Spleen (tissue), 11 donors: ENCODE results near the gene MOK. TPM values are rescaled to one million over a fixed set of nuclear protein-coding genes. Genes with fewer than 3 reads are reported as not detected.

ENCODE experiments used
- DNase-seq: peaks from one replicate; pipeline ENCODE4 v3.0.0-alpha.2; 2020
- H3K27ac ChIP-seq, 8 donors: fragments of 200-600 bp; sonication (generic) in 7 of 8; 1 replicate in 4 of 8; 2 replicates in 4 of 8; pipeline versions ENCODE4 v1.5.0 to v1.8.0; 2016 to 2021; ENCODE audit warnings: inconsistent platforms in 4 of 8, mild to moderate bottlenecking in 4 of 8, moderate library complexity in 1 of 8
- H3K27me3 ChIP-seq, 7 donors: fragments of 200-600 bp; sonication (generic) in 6 of 7; replicated peaks in 1 of 7; 1 replicate in 4 of 7; 2 replicates in 3 of 7; pipeline versions ENCODE4 v1.5.0 to v1.8.0; 2016 to 2021; ENCODE audit warnings: inconsistent platforms in 3 of 7, mild to moderate bottlenecking in 1 of 7
- H3K36me3 ChIP-seq, 6 donors: fragments of 200-600 bp; sonication (generic) in 5 of 6; 1 replicate in 4 of 6; 2 replicates in 2 of 6; pipeline versions ENCODE4 v1.5.0 to v1.8.0; 2016 to 2021; ENCODE audit warnings: inconsistent platforms in 2 of 6
- H3K4me1 ChIP-seq, 6 donors: fragments of 200-600 bp; sonication (generic) in 5 of 6; 1 replicate in 3 of 6; 2 replicates in 3 of 6; pipeline versions ENCODE4 v1.5.0 to v1.8.0; 2016 to 2021; ENCODE audit warnings: inconsistent platforms in 3 of 6
- H3K4me3 ChIP-seq, 8 donors: fragments of 200-600 bp; sonication (generic) in 7 of 8; 1 replicate in 4 of 8; 2 replicates in 4 of 8; pipeline versions ENCODE4 v1.5.0 to v1.8.0; 2016 to 2021; ENCODE audit warnings: inconsistent platforms in 4 of 8, mild to moderate bottlenecking in 4 of 8, moderate library complexity in 2 of 8
- H3K9me3 ChIP-seq, 8 donors: fragments of 200-600 bp; sonication (generic) in 7 of 8; 1 replicate in 4 of 8; 2 replicates in 4 of 8; pipeline versions ENCODE4 v1.5.0 to v1.8.0; 2016 to 2021; ENCODE audit warnings: inconsistent platforms in 4 of 8
- POLR2A ChIP-seq, 3 donors: fragments of 450-650 bp; IDR thresholded peaks; one replicate each; pipeline ENCODE4 v1.5.1; 2017; ENCODE audit warnings: antibody characterized with exemption in 3 of 3, mild to moderate bottlenecking in 1 of 3
- POLR2AphosphoS5 ChIP-seq, 3 donors: sonication (generic); formaldehyde crosslinking; IDR thresholded peaks; one replicate each; pipeline ENCODE4 v1.5.1; 2017; ENCODE audit warnings: antibody characterized with exemption in 3 of 3
- WGBS, 5 donors: extraction: QIAGEN DNeasy Blood & Tissue Kit in 3 of 5; methylation state at CpG; one replicate each; pipeline versions ENCODE4 v1.1.5 to v1.1.7; 2013 to 2018; 5-methylcytosine and 5-hydroxymethylcytosine counted together
- intact Hi-C: fragments of 100-400 bp; cut with DNase I; formaldehyde crosslinking; loops from one replicate; pipeline ENCODE4 v1.15.0; 2023; ENCODE audit warnings: low total_unique reads
- polyA plus RNA-seq, 3 donors: library from polyadenylated mRNA; stranded (reverse); fragments of 200-250 nt; gene quantifications; one replicate each; pipeline ENCODE4 v1.2.1, GENCODE V29; 2013
- total RNA-seq, 7 donors: library from RNA; depleted of rRNA in 3 of 7; stranded (reverse); fragments of >200 nt in 3 of 7; fragmentation: NEBNext Ultra II Directional in 4 of 7; extraction: Animal tissue kit (Norgen Biotek cat#: 25700) in 4 of 7; gene quantifications; one replicate each; pipeline versions ENCODE4 v1.1.0 to v1.2.1, GENCODE V29; 2016 to 2021
- TF ChIP-seq, protein P1 (sequence below), 11 experiments: fragments of 200-600 bp in 7 of 11; fragments of 450-650 bp in 4 of 11; sonication (generic) in 4 of 11; IDR thresholded peaks in 8 of 11; conservative IDR thresholded peaks in 3 of 11; 1 replicate in 7 of 11; 2 replicates in 4 of 11; pipeline versions ENCODE4 v1.4.0 to v1.8.0; 2016 to 2021; ENCODE audit warnings: antibody characterized with exemption in 11 of 11, inconsistent platforms in 4 of 11, mild to moderate bottlenecking in 1 of 11
- donor health status: healthy with polysubstance abuse.
- donor health status: DM: no; HTN: no; CAD: no; lungs with moderate emphysema.
- donor health status: DM: no; HTN: no; CAD: no.
- donor health status: Bipolar disorder and iron deficiency.
- donor health status: healthy.
- donor health status: DM: no; HTN: no; CAD: no.
- donor health status: DM: yes; HTN: yes; CAD: no.

Gene MOK
- total and polyA plus RNA-seq, 10 donors: 4.1 to 12.2 (median 9.9) TPM

DNA sequence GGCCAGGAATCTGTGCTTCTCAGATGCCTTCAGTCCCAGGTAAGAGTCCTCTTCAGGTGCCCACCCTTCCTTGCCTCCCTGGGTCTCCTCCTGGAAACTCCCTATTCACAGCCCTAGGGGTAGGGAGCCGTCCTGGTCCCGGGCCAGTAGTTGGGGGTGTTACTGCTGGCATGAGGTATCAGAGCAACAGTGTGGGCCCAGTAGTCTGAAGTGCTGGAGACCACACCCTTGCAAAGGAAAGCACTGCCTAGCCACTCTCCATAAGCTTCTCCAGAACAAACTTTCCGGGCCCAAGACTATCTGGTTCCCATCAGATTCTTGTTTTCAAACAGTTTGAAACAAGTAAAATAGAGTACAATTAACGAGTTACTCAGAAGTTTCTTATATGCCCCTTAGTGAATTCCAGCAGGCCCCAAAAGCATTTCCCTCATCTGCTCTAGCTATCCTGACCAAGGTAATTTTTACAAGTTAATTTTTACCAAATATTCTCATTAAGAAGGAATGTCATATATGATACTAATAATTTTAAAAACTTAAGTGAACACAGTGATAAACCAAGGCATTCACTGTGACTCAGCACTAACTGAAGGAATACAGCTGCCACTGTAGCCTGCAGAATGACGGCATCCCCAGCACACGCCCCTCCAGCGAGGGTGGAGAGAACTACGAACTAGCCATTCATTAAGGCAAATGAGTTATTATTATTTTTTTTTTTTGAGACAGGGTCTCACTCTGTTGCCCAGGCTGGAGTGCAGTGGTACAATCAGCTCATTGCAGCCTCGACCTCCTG is 49.4 kb downstream of the MOK start:
- DNase-seq: no peak
- TF ChIP-seq POLR2A (IDR thresholded peaks at IDR 0.05): no peak
- no peak for TF ChIP-seq POLR2AphosphoS5 (IDR thresholded peaks at IDR 0.05)
- TF ChIP-seq, protein P1, sequence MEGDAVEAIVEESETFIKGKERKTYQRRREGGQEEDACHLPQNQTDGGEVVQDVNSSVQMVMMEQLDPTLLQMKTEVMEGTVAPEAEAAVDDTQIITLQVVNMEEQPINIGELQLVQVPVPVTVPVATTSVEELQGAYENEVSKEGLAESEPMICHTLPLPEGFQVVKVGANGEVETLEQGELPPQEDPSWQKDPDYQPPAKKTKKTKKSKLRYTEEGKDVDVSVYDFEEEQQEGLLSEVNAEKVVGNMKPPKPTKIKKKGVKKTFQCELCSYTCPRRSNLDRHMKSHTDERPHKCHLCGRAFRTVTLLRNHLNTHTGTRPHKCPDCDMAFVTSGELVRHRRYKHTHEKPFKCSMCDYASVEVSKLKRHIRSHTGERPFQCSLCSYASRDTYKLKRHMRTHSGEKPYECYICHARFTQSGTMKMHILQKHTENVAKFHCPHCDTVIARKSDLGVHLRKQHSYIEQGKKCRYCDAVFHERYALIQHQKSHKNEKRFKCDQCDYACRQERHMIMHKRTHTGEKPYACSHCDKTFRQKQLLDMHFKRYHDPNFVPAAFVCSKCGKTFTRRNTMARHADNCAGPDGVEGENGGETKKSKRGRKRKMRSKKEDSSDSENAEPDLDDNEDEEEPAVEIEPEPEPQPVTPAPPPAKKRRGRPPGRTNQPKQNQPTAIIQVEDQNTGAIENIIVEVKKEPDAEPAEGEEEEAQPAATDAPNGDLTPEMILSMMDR (IDR thresholded peaks at IDR 0.05 in 8 of 11, conservative IDR thresholded peaks at IDR 0.05 in 3 of 11): no peak
- Histone ChIP-seq H3K36me3 (no peaks in the 10 kb centered on the region), H3K4me3 (no peak overlapping the region), H3K27ac (no peak overlapping the region), H3K9me3 (no peaks in the 10 kb centered on the region), H3K27me3 (no peaks in the 10 kb centered on the region), H3K4me1 (no peaks in the 10 kb centered on the region)
- intact Hi-C loops: no loop called here
- 74 to 84% (median 78%) methylated on average over 9 of the region's 9 CpGs for WGBS, 5 donors

DNA sequence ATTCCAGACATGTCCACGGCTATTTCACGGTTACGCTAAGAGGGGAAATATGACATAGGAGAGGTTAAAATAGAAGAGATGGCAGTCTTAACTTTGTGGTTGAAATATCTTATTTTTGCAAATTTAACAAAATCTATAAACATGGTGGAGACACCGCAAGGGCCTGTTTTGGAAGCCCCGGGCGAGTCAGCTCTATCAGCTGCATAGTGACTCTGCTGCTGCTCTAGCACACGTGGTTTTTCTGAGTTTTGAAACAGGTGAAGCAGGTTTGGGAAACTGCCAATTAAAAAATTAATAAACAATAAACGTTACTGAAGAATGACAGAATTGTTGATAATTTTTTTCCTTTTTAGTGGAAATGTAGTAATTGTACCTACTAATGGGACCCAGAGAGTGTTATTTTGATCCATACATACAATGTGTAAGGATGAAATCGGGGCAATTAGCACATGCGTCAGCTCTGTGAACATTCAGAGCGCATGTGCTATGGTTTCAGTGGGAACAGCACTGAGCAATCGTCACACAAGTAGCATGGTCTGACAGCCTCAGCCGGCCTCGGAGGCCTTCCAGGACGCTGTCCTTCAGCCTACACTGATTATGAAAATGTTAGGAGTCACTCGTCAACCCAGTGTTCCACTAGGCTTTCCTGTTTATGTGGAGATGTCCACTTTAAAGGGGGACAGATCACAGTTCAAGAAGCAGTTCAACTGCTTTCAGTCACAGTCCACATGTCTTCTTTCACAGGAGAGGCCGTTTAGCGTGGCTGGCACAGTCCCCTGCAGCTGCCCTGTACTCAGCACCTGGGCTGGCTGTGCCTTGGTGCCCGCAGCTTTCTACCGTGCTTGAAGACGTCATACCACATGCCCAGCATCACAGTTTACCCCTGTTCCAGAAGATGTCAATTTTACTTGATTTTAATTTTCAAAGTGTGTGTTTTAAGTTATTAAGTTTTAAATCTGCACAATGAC is 51.8 kb downstream of the MOK start:
- no peaks in the 10 kb centered on the region for H3K27me3 ChIP-seq
- 90 to 94% (median 91%) methylated on average over 21 of the region's 21 CpGs for WGBS, 5 donors
- H3K27ac ChIP-seq: no peak overlapping the region
- no peak for TF ChIP-seq POLR2A (IDR thresholded peaks at IDR 0.05)
- no peaks in the 10 kb centered on the region for H3K9me3 ChIP-seq
- no peaks in the 10 kb centered on the region for H3K4me1 ChIP-seq
- intact Hi-C loops: no loop called here
- no peak for DNase-seq
- no peak overlapping the region for H3K4me3 ChIP-seq
- no peaks in the 10 kb centered on the region for H3K36me3 ChIP-seq

DNA sequence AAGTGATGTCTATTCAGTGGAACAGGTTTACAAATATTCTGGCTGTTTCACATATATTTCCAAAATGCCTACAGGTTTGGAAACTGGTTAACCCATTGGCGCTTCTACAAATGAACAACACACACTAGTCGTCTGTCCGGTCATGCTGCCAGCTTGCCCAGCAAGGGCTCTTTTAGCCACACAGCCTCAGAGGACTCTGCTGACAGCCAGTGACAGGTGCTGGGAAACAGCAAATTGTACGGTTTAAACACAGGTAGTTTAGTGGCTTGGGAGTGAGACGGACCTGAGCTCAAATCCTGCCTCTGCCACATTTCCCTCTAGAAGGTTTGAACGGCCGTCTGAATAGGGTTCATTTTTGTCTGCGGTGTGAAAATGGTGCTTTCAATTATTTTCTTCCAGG is 53.8 kb downstream of the MOK start:
- Histone ChIP-seq H3K9me3 (no peaks in the 10 kb centered on the region), H3K36me3 (no peaks in the 10 kb centered on the region), H3K4me1 (no peaks in the 10 kb centered on the region), H3K27ac (no peak overlapping the region), H3K4me3 (no peak overlapping the region), H3K27me3 (no peaks in the 10 kb centered on the region)
- 88 to 95% (median 92%) methylated on average over 8 of the region's 8 CpGs for WGBS, 5 donors
- TF ChIP-seq POLR2A (IDR thresholded peaks at IDR 0.05) (no peak), POLR2AphosphoS5 (IDR thresholded peaks at IDR 0.05) (no peak)
- TF ChIP-seq, protein P1 (IDR thresholded peaks at IDR 0.05 in 8 of 11, conservative IDR thresholded peaks at IDR 0.05 in 3 of 11): no peak
- intact Hi-C loops: no loop called here
- no peak for DNase-seq

DNA sequence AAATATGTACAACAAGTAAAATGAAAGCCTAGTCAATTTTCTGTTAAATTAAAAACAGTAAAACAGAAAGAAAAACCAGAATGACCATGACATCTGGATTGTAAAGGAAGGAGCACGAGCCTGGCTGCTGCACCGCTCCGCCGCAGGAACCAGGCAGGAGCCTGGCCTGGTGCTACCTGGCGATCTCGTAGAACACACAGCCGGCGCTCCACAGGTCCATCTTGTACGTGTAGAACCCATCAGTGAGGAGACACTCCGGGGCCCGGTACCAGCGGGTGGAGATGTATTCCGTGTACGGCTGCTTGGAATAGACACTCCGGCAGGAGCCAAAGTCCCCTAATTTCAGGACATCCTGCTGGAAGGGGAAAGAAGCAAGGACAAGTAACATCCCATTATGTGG is 54.3 kb downstream of the MOK start:
- H3K9me3 ChIP-seq: no peaks in the 10 kb centered on the region

DNA sequence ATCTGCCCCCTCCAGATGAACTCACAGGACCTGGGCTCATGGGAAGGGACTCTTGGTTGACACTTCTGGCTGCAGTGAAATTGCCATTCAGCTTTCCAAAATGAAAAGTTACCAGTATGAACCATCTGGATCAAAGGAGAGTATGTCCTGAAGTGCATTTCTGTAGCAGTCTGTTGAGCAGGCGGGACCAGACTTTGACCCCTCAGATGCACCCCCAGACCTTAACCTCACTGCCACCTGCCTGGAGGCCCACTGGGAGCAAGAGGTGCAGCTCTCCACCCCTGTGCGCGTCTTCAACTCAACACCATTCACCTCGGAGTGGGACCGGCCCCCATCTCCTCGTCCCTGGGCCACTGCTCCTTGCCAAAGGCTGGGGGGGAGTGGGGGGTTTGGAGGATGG is 55.0 kb downstream of the MOK start:
- intact Hi-C loops: no loop called here
- H3K9me3 ChIP-seq: no peaks in the 10 kb centered on the region
- 89 to 100% (median 95%) methylated on average over 6 of the region's 6 CpGs for WGBS, 5 donors
- H3K4me1 ChIP-seq: no peaks in the 10 kb centered on the region
- no peaks in the 10 kb centered on the region for H3K36me3 ChIP-seq
- TF ChIP-seq POLR2A (IDR thresholded peaks at IDR 0.05) (no peak), POLR2AphosphoS5 (IDR thresholded peaks at IDR 0.05) (no peak)
- TF ChIP-seq, protein P1 (IDR thresholded peaks at IDR 0.05 in 8 of 11, conservative IDR thresholded peaks at IDR 0.05 in 3 of 11): no peak
- H3K27me3 ChIP-seq: no peaks in the 10 kb centered on the region
- DNase-seq: no peak
- no peak overlapping the region for H3K4me3 ChIP-seq
- no peak overlapping the region for H3K27ac ChIP-seq

More for the DNA sequence above, 54.3 kb downstream of the MOK start:
- H3K4me1 ChIP-seq: no peaks in the 10 kb centered on the region
- intact Hi-C loops: no loop called here
- H3K27me3 ChIP-seq: no peaks in the 10 kb centered on the region
- 73 to 84% (median 81%) methylated on average over 15 of the region's 15 CpGs for WGBS, 5 donors
- no peaks in the 10 kb centered on the region for H3K36me3 ChIP-seq
- peak overlapping the region in 2 of 8 donors; percentile 10 to 19 for H3K4me3 ChIP-seq
- no peak overlapping the region for H3K27ac ChIP-seq
- DNase-seq: no peak
- peak in 1 of 3 donors; percentile 27 for TF ChIP-seq POLR2AphosphoS5 (IDR thresholded peaks at IDR 0.05)
- TF ChIP-seq POLR2A (IDR thresholded peaks at IDR 0.05): no peak
